Measurements from ENCODE around the gene PSEN1.

- TF ChIP-seq POLR2A (IDR thresholded peaks at IDR 0.05; ENCODE audit: extremely low read depth, insufficient read length) (no peak), CTCF (IDR thresholded peaks at IDR 0.05; ENCODE audit: low read depth, low read length) (no peak)
Measured at GRCh38 chr14:73241481-73242165, 105.3 kb downstream of the PSEN1 start.
